Heart left ventricle (tissue), 13 donors: ENCODE results near the gene ZNF724.

Experiments
- POLR2A ChIP-seq, 2 donors: fragments of 450-650 bp; IDR thresholded peaks; one replicate each; pipeline ENCODE4 v1.6.1; 2017; ENCODE audit warnings: antibody characterized with exemption in 2 of 2, mild to moderate bottlenecking in 2 of 2, moderate library complexity in 2 of 2
- TF ChIP-seq, protein P1 (sequence below), 12 donors: fragments of 200-600 bp; sonication (generic) in 4 of 12; IDR thresholded peaks; one replicate each; pipeline versions ENCODE4 v1.5.0 to v1.8.0; 2018 to 2022; ENCODE audit warnings: antibody characterized with exemption in 12 of 12, mild to moderate bottlenecking in 5 of 12
- donor health status: ischemic (EF 13 %, LVEDD 7.1; RV severe dilation, severe dysfunction).
- donor health status: DM: no; HTN: yes; CAD: no.
- donor health status: DM: no; HTN: no; CAD: no.
- donor health status: ischemic (EF 25% LVEDD 6.9; RV normal size, moderate dysfunction).
- donor health status: ischemic (EF 25% LVEDD 5.7; RV mildly dilated, moderate dysfunction).
- donor health status: ischemic (EF 35%, LVEDD 5.7; RV mildly dilated, moderate dysfunction).
- donor health status: nonischemic (EF 11% LVEDD 7.7; RV severe dilation, severe dysfunction).
- donor health status: DM: yes; HTN: yes; CAD: no.
- donor health status: PGD.
- donor health status: ischemic (EF 29% LVEDD 5.4; RV normal size, mild dysfunction).
- donor health status: nonischemic (EF 23%, LVEDD 6.1; RV moderate dilation, normal function).

- peak in 1 of 2 donors; percentile 71 for TF ChIP-seq POLR2A (IDR thresholded peaks at IDR 0.05)
- TF ChIP-seq, protein P1, sequence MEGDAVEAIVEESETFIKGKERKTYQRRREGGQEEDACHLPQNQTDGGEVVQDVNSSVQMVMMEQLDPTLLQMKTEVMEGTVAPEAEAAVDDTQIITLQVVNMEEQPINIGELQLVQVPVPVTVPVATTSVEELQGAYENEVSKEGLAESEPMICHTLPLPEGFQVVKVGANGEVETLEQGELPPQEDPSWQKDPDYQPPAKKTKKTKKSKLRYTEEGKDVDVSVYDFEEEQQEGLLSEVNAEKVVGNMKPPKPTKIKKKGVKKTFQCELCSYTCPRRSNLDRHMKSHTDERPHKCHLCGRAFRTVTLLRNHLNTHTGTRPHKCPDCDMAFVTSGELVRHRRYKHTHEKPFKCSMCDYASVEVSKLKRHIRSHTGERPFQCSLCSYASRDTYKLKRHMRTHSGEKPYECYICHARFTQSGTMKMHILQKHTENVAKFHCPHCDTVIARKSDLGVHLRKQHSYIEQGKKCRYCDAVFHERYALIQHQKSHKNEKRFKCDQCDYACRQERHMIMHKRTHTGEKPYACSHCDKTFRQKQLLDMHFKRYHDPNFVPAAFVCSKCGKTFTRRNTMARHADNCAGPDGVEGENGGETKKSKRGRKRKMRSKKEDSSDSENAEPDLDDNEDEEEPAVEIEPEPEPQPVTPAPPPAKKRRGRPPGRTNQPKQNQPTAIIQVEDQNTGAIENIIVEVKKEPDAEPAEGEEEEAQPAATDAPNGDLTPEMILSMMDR (IDR thresholded peaks at IDR 0.05): peak in 1 of 12 donors; percentile 20
These were observed 23.6 kb upstream of the ZNF724 start for GRCh38 chr19:23273590-23274412.
